GM20431 (cell line): ENCODE data around the gene ZNF598.
"Not testable (repeated sequence)": the region's sequence is repeated elsewhere in the genome, so short reads cannot be mapped to it uniquely, and the experiment has no call there.

Source experiments
- in situ Hi-C: fragments of 300-500 bp; cut with MseI, MboI; formaldehyde crosslinking; loops from one replicate; pipeline ENCODE4 v1.15.0; 2020; ENCODE audit warnings: low sequenced_read_pairs; ENCODE audit not compliant: unreplicated experiment

The ZNF598 gene

DNA sequence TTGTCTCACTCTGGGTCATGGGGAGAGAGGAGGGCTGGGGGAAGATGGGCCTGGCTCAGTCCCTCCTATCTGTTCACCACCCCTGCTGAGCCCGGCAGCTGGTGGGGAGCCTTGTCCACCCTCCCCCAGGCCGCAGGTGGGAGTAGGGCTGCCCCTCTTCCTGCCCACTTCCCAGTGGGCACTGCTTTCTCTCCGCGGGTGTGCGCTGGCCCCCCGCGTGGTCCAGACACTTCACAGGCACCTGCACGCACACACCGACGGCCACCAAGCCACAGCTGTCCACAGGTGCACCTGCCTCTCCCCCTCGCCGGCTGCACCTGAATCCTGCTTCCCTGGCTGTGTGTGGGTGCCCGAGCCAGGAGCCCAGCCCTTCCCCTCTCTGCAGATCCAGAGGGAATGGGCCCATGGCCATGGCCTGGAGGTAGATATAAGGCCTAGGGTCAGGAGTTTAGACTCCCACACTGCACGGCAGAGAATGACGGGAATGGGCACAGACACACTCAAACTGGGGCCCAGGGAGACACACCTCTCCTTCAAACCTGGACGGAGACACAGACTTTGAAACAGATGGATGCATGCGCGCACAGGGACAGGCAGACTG, 19.1 kb upstream of the ZNF598 start:
- in situ Hi-C loops: loop anchor here (10.0 kb wide), 1 partner anchor 116 kb away; the partner anchor contains the start of gene RAB26

DNA sequence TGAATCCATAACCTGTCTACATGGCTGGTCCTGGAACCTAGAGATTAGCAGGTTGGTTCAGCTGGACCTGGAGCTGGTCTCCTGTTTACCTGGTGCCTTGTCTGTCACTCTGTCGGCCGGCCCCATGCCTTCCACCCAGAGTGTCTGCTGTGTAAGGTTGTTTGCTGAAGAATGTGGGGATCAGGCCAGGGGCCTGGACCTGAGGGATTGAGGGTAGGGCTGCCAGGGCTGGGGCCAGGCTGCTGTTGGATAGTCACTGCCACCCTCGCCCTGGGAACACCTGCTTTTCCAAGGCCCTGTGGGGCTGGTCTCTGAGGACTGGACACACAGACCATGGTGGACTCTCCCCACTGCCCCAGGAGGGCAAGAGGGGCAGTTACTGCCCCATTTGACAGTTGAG, 18.5 kb upstream of the ZNF598 start:
- in situ Hi-C loops: loop anchor here (10.0 kb wide), 1 partner anchor 117 kb away; the partner anchor contains the start of gene RAB26

DNA sequence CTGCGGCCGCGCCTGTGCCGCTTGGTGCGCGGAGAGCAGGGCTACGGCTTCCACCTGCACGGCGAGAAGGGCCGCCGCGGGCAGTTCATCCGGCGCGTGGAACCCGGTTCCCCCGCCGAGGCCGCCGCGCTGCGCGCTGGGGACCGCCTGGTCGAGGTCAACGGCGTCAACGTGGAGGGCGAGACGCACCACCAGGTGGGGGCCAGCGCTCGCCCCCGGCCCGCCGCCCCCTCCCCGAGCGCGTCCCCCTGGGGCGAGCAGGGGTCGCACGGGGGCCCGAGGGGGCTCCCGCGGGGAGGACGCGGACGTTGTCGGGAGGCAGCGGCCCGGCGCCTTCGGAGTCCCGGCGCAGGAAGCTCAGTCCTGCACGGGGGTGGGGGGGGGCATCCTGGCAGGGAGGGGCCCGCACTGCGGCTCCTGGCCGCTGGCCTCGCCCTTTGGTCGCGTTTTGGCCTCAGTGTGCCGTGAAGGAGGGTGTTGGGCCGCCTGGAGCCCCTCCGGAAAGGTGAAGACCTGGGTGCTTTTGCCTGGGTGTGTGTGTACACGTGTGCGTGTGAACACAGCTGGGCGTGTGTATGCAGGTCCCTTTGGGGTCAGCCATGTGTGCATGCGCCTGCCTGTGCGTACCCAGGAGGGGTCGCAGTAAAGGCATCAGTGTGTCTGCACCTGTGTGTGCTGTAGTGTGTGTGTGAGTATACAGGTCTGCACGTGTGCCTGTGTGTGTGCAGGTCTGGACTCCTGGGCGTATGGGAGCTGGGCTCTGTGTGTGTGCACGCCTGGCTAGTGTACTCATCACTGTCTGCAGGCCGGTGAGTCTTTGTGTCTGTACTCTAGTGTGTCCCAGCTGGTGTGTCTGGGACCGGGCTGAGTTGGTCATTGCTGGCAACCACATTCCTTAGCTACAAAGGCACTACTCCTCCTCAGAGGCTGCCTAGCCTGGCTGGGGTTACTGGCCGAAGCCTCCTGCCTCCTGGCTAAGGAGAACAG, 17.7 kb upstream of the ZNF598 start:
- in situ Hi-C loops: loop anchor here (10.0 kb wide), 1 partner anchor 117 kb away; the partner anchor contains the start of gene RAB26

DNA sequence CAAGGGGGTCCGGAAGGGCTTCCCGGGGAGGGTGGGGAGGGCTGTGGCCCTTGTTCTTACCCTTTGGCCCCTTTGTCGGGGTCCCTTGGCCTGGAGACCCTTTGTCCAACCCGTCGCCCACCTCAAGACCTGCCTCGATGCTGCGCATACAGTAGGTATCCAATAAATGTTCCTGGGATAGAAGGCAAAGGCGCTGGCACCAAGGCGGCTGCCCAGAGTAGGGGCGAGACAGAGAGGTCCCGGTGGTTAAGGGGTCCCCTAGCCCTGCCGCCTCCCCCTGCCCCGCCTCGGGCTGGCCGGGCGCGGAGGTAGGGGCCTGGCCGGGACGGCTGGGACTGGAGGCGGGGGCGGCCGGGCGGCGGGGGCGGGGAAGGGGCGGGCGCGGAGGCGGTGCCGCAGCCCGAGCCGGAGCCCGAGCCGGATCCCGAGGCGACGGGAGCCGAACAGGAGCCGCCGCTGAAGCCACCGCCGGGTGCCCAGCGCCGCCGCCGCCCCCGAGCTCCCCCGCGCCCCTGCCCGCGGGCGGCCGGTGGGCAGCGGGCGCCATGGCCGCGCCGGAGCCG, 16.9 kb upstream of the ZNF598 start, which contains the start of gene NHERF2:
TSS of gene NHERF2 (plus strand) at position 442 of the 563 bp plus-strand sequence. CDS start at position 546, 104 bp downstream.
- in situ Hi-C loops: loop anchor here (10.0 kb wide), 1 partner anchor 118 kb away; the partner anchor contains the start of gene RAB26

DNA sequence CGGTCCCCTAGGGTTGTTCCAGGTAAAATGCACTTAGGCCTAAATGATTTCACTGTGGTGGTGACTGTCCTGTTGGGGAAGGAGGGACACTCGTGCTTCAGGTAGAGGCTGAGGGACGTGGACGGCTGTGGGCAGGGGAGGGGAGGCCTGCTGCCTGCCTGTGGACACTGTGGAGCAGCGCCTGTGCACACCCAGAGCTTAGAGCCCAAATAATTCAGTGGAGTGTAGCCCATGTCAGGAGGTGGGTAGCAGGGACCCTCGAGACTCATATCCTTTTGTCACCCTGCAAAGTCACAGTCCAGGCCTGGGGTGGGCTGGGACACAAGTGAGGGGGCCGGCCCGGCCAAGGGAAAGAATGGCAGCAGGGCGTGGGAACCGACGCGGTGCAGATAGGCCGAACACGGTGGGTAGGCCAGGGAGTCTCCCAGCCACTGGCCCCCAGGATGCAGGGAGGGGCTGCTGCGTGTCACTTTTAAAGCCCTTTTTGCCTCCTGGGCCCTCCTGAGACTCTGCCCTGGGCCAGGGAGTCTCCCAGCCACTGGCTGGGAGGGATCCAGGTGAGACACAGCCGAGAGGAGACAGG, 16.3 kb upstream of the ZNF598 start:
- in situ Hi-C loops: loop anchor here (10.0 kb wide), 1 partner anchor 119 kb away; the partner anchor contains the start of gene RAB26

DNA sequence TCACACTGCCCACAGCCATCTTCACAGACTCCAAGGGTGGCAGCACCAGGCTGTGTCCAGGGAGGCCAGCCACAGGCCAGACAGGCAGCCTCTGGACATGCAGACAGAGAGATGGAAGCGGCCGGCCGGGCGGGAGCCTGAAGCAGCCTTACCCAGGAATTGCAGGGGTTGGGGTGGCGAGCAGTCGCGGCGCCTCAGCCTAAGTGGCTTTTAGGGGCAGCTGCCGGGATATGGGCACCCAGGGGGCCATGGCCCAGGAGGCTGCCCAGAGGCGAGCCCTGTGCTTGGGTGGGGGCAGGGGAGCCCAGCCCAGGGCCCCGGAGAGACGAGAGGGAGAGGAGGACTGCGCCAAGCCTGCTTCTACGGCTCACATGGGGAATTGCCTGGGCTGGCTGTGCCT, 15.6 kb upstream of the ZNF598 start:
- in situ Hi-C loops: loop anchor here (10.0 kb wide), 1 partner anchor 120 kb away; the partner anchor contains the start of gene RAB26

DNA sequence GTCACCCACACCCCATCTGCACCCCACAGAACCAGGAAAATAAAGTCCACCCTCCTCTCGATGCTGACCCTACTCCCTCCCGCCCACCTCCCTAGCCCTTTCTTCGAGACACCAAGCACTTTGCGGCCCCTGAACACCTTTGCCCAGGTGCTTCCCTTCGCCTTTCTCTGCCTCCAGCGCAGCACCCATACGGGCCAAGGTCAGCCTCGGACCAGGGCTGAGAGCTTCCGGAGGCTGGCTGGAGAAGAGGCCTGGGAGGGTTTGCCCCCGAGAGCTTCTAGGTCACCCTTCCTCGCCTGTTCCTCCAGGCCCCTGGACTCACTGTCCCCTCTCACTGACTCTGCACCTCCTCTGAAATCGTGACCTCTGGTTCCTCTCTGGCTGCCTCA, 14.4 kb upstream of the ZNF598 start:
- in situ Hi-C loops: loop anchor here (10.0 kb wide), 1 partner anchor 121 kb away; the partner anchor contains the start of gene RAB26

DNA sequence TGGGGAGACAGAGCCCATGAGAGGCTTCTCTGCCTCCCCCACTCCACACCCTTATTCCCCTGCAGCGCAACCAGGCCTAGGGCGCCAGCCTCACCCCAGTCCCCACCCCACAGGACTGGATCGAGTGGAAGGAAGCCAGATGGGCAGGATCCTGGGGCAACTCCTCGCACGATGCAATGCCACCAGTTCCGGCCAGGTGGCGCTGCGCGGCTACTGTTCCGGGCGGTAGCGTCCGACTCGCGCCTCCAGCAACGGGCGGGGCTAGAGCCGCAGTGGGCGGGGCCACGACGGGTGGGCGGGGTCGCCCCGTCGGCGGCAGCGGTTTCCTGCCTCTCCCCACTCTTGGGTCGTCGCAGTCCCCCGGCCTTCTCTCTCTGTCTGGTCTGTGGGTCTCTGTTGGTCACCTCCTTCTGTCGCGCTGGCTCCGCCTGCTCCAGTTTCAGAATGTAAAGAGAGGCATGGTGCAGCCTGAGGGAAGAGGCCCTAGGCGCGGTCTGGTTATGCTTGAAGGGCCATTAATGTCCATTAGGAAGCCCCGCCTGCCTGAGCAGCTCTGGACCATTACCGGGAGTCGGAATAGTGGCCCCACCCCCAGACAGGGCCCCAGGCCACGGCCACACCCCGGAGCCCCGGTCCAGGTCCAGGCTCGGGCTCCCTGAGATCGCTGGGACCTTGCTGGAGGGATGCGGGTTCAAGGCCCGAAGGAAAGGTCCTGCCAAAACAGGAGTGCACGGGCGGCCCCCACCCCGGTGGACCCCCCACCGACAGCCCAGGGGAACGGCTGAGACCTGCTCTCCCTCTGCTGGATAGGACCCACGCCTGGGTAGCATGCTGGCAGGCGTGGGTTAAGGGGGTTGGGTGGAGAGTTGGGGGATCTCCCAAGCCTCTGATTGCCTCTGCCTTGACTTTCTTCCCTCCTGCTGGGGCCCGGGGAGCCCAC, 13.7 kb upstream of the ZNF598 start:
- in situ Hi-C loops: loop anchor here (10.0 kb wide), 1 partner anchor 121 kb away; the partner anchor contains the start of gene RAB26

DNA sequence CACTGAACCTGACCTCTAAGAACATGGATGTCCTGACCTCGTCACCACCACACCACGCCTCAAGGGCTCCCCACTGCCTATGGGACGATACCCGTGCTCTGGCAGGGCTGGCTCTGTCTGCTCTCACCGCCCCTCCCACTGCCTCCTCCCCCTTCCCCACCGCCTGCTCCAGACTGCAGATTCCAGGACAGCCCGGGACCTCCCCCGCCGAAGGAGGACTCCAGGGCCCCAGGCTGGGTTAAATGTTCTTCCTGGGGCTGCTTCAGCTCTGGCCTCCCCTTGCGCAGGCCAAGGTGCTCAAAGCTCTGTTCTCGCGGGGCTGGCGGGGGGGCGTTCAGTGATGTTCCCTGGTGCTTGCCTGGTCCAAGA, 13.1 kb upstream of the ZNF598 start:
- in situ Hi-C loops: loop anchor here (10.0 kb wide), 1 partner anchor 122 kb away; the partner anchor contains the start of gene RAB26

DNA sequence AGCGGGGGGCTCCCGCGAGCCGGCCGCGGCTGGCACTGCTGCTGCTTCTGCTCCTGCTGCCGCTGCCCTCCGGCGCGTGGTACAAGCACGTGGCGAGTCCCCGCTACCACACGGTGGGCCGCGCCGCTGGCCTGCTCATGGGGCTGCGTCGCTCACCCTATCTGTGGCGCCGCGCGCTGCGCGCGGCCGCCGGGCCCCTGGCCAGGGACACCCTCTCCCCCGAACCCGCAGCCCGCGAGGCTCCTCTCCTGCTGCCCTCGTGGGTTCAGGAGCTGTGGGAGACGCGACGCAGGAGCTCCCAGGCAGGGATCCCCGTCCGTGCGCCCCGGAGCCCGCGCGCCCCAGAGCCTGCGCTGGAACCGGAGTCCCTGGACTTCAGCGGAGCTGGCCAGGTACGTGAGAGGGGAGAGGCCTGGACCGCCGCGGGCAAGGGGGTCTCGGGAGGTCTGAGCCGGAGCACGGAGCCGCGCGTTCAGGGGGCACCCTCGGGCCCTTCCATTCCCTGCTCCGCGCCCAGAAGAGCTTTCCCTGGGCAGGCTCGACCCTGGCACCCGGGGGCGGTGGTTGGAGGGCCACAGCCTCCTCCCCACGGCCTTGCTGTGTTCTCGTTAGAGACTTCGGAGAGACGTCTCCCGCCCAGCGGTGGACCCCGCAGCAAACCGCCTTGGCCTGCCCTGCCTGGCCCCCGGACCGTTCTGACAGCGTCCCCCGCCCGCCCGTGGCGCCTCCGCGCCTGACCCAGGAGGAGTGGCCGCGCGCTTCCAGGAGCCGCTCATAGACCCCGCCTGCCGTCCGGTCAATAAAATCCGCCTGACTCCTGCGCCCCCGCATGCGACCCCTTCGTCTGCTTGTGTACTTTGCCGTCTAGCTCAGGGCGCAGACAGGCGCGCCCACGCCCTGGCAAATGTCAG, 10.6 kb upstream of the ZNF598 start:
- in situ Hi-C loops: loop anchor here (10.0 kb wide), 1 partner anchor 125 kb away; the partner anchor contains the start of gene RAB26

DNA sequence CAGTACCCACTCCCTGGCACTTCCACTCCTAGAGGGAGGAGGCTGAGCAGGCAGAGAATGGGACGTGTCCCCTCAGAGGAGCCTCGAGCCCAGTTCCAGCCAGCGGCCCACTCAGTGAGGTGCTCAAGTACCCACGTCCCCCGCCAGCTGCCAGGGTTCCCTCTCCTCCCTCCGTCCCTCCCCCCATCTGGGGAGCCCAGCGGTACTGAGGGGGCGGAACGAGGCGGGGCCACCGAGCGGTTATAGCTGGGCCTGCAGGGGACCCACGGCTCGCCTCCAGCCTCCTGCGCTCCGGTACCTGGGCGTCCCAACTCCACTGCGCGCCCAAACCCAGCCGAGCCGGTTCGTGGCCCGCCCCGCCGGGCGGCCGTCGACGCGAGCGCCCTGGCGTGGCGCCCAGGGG, 9.9 kb upstream of the ZNF598 start, which contains the start of gene NPW:
TSS of gene NPW (plus strand) at position 268 of the 403 bp plus-strand sequence.
- in situ Hi-C loops: no loop called here

DNA sequence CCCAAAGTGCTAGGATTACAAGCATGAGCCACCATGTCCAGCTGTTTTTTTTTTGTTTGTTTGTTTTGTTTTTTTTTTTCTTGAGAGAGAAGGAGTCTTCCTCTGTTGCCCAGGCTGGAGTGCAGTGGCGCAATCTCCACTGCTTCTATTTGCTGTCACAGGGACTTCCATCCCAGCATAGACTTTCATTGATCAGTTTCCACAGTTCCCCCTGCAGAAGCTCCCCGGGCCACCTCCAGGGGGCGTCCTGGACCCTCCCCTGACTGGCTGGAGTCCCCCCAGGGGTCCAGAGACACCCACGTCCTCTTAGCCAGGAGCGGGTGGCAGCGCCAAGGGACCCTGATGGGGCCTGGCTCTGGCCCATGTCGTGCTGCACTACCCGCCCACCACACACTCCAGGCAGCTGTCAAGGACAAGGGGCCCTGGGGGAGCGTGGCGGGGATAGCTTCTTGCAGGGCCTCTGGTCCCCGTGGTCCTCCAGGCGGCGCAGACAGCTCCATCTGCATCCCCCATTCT, 6.8 kb upstream of the ZNF598 start:
- in situ Hi-C loops: no loop called here

DNA sequence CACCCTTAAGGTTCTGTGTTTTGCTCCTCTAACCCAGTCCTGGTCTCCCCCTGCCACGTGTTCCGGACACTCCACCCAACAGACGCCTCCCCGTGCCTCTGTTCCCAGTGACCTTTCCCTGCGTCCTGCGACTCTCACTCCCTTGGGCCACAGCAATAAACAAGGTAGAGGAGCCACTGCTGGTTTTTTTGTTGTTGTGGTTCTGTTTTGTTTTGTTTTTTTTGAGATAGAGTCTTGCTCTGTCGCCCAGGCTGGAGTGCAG, 6.3 kb upstream of the ZNF598 start:
- in situ Hi-C loops: no loop called here

DNA sequence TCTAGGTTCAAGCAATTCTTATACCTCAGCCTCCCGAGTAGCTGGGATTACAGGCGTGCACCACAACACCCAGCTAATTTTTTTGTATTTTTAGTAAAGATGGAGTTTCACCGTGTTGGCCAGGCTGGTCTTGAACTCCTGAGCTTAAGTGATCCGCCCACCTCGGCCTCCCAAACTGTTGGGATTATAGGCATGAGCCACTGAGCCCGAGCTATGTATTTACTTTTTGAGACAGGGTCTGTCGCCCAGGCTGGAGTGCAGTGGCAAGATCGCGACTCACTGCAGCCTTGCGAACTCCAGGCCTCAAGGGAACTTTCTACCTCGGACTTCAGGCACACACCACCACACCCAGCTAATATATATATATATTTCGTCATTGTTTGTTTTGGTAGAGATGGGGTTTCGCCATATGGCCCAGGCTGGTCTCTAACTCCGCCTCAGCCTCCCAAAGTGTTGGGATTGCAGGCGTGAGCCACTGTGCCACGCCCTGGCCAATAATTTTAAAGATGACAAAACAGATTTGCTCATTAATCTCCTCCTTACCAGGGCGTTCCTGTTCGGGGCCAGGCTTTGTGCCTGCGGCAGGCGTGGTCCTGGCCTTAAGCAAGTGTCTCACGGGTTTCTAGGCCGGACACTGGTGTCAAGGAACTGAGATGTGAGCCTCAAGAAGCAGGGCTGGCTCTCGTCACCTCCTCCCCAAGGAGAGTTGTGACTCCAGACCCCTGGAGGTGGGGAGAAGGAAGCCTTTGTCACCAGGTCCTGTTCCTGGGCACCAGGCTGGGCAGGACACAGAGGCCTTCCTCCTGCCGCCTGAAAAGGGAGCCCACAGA, 5.7 kb upstream of the ZNF598 start:
- in situ Hi-C loops: no loop called here

DNA sequence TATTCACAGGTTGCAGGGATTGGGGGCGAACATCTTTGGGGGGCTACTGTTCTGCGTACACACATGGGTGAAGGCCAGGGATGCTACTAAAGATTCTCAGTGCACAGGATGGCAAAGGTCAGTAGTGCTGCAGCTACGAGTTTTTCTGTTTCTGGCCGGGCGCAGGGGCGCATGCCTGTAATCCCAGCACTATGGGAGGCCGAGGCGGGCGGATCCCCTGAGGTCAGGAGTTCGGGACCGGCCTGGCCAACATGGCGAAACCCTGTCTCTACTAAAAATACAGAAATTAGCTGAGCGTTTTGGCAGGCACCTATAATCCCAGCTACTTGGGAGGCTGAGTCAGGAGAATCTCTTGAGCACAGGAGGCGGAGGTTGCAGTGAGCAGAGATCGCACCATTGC, 3.9 kb upstream of the ZNF598 start:
- in situ Hi-C loops: no loop called here

DNA sequence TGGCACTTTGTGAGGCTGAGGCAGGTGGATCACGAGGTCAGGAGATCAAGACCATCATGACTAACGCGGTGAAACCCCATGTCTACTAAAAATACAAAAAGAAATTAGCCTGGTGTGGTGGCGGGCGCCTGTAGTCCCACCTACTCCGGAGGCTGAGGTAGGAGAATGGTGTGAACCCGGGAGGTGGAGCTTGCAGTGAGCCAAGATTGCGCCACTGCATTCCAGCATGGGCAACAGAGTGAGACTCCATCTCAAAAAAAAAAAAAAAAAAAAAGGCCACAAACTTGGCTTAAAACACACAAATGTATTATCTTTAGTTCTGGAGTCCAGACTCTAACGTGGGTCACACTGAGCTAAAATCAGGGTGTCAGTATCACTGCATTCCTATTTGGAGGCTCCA, 2.1 kb upstream of the ZNF598 start:
- in situ Hi-C loops: not testable (repeated sequence)

DNA sequence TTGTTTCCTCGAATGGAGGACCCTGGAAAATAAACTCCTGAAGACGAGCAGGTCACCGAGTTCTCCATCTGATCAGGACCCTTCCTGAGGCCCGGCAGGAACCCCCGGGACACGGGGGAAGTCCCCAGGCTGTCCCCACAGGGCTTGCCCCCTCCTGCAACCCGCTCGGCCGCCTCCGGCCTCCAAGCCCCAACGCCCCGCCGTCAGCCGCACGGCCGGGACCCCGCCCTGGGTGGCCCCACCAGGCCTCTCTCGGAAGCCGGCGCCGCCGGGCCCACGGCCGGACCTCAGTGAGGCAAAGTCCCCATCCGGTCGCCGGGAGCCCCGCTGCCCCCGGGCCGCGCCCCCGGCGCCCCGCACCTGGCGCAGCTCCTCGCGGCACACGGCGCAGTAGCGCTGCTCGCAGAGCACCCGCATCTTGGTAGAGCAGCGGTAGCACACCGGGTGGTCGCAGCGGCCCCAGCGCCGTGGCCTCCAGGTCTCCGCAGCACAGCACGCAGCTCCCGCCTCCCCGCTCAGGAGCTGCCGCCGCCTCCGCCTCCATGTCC, 383 bp downstream of the ZNF598 start:
- in situ Hi-C loops: no loop called here
